GM18909 (cell line): Measurements from ENCODE around the gene OAS2.
"Not testable (repeated sequence)": the region's sequence is repeated elsewhere in the genome, so short reads cannot be mapped to it uniquely, and the experiment has no call there.

Experiments
- ATAC-seq: cut with Tn5 transposase; IDR thresholded peaks from one replicate; pipeline ENCODE4 v1.9.1; 2021; ENCODE audit warnings: mild to moderate bottlenecking; ENCODE audit not compliant: unreplicated experiment, poor library complexity

Gene OAS2

GRCh38 chr12:112979041-112979680, 842 bp downstream of the OAS2 start:
- ATAC-seq = peak; percentile 32

- ATAC-seq = no peak
Measured at GRCh38 chr12:112980491-112981158, 2.3 kb downstream of the OAS2 start.

GRCh38 chr12:112985642-112986290, 7.4 kb downstream of the OAS2 start:
- ATAC-seq = no peak

- ATAC-seq = no peak
Measured at GRCh38 chr12:112986291-112986800, 8.0 kb downstream of the OAS2 start.

GRCh38 chr12:112987561-112987960, 9.2 kb downstream of the OAS2 start:
- ATAC-seq = no peak

- no peak for ATAC-seq
Measured at GRCh38 chr12:112988224-112988623, 9.9 kb downstream of the OAS2 start.

- not testable (repeated sequence) for ATAC-seq
Measured at GRCh38 chr12:112988823-112989385, 10.6 kb downstream of the OAS2 start.

GRCh38 chr12:112989806-112990205, 11.5 kb downstream of the OAS2 start:
- no peak for ATAC-seq

GRCh38 chr12:112992541-112993398, 14.5 kb downstream of the OAS2 start:
- ATAC-seq = no peak

- ATAC-seq = no peak
Measured at GRCh38 chr12:112995008-112995407, 16.7 kb downstream of the OAS2 start.

GRCh38 chr12:112996501-112996900, 18.2 kb downstream of the OAS2 start:
- no peak for ATAC-seq

GRCh38 chr12:112997506-112997905, 19.2 kb downstream of the OAS2 start:
- no peak for ATAC-seq

GRCh38 chr12:112998987-112999767, 20.9 kb downstream of the OAS2 start:
- ATAC-seq = peak; percentile 91

GRCh38 chr12:113000433-113000832, 22.1 kb downstream of the OAS2 start:
- ATAC-seq = no peak

- no peak for ATAC-seq
Measured at GRCh38 chr12:113002155-113002554, 23.8 kb downstream of the OAS2 start.

GRCh38 chr12:113002676-113003075, 24.4 kb downstream of the OAS2 start:
- ATAC-seq = no peak

GRCh38 chr12:113003636-113004035, 25.3 kb downstream of the OAS2 start:
- no peak for ATAC-seq

- ATAC-seq = no peak
Measured at GRCh38 chr12:113005762-113006161, 27.4 kb downstream of the OAS2 start.

- no peak for ATAC-seq
Measured at GRCh38 chr12:113006206-113006605, 27.9 kb downstream of the OAS2 start.
